Body of pancreas (tissue), 4 donors: ENCODE data around the gene NUP205.

Experiments
- POLR2A ChIP-seq, 3 donors: fragments of 450-650 bp; IDR thresholded peaks; one replicate each; pipeline ENCODE4 v1.6.1; 2016; ENCODE audit warnings: antibody characterized with exemption in 3 of 3, mild to moderate bottlenecking in 2 of 3
- TF ChIP-seq, protein P1 (sequence below), 7 experiments: fragments of 450-650 bp in 4 of 7; fragments of 200-600 bp in 3 of 7; sonication (generic) in 3 of 7; IDR thresholded peaks; one replicate each; pipeline ENCODE4 v1.5.1; 2016 to 2019; ENCODE audit warnings: antibody characterized with exemption in 7 of 7

DNA sequence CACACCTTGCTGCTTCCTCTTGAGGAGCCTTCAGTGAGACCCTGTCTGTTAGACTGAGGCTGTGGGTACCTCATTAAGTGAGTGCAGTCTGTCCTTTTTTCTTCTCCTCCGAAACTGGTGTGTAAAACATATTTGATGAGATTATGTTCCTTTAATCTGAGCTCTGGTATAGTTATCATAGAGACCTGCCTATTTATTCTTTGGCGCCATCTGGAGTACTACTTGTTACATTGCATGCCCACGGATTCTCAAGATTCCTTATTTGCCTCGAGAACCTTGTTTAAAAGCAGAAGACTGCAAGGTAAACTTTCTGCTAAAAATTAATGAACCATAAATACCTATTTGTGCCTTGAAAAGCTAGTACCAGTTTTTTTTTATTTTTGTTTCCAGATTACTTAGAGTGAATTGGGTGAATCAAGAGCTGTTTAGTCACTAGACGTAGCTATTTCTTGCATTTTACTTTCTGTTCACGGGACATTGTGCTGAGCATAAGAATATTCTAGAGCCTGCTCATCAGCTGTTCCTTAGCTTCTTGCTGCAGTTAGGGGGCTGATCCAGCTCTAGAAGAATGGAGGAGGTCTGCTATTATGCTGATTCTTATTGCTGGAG is 87.7 kb downstream of the NUP205 start:
- TF ChIP-seq, protein P1, sequence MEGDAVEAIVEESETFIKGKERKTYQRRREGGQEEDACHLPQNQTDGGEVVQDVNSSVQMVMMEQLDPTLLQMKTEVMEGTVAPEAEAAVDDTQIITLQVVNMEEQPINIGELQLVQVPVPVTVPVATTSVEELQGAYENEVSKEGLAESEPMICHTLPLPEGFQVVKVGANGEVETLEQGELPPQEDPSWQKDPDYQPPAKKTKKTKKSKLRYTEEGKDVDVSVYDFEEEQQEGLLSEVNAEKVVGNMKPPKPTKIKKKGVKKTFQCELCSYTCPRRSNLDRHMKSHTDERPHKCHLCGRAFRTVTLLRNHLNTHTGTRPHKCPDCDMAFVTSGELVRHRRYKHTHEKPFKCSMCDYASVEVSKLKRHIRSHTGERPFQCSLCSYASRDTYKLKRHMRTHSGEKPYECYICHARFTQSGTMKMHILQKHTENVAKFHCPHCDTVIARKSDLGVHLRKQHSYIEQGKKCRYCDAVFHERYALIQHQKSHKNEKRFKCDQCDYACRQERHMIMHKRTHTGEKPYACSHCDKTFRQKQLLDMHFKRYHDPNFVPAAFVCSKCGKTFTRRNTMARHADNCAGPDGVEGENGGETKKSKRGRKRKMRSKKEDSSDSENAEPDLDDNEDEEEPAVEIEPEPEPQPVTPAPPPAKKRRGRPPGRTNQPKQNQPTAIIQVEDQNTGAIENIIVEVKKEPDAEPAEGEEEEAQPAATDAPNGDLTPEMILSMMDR (IDR thresholded peaks at IDR 0.05): peak; percentile 25 to 72 (median 66)
- no peak for TF ChIP-seq POLR2A (IDR thresholded peaks at IDR 0.05)
